COLO829 (cell line): Measurements from ENCODE around the gene MBD3.
"Not testable (repeated sequence)": the region's sequence is repeated elsewhere in the genome, so short reads cannot be mapped to it uniquely, and the experiment has no call there.

Experiments used
- DNase-seq: peaks from one replicate; pipeline ENCODE4 v3.0.0; 2012; ENCODE audit warnings: low spot score

MBD3 gene

DNA sequence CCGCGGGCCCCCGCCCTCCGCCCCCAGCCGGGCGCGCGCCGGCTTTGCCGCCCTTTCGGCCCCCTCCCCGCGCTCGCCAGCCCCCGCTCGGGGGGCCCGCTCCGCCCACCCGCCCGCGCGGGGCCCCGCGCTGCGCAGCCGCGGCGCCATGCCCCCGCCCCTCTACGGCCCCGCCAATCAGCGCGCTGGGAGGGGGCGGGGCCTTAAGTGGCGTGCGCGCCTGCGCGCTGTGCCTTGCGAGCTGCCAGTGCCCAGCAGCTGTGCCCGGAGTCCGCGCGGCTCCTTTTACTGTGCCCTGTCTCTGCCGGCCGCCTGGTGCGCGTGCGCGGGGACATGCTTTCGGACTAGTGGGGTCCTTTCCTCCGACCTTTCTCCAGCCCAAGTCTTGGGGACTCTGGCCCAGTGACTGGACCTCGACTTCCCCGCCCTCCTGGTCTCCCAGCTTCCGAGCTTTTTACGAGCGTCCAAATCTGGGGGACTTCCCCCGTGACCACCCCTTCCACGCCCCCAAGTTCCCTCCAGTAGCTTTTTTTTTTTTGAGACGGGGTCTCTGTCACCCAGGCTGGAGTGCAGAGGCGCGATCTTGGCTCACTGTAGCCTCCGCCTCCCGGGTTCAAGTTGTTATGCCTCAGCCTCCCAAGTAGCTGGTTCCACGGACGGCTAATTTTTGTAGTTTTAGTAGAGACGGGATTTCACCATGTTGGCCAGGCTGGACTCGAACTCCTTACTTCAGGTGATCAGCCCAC is at the start of gene MBD3:
Gene MBD3 (minus strand): TSS at position 111 of the 746 bp plus-strand sequence. CDS start 234 bp downstream, outside the sequence.
- DNase-seq = peak; percentile 95

- not testable (repeated sequence) for DNase-seq
Observed at GRCh38 chr19:1640893-1641448, 48.3 kb upstream of the MBD3 start.

DNA sequence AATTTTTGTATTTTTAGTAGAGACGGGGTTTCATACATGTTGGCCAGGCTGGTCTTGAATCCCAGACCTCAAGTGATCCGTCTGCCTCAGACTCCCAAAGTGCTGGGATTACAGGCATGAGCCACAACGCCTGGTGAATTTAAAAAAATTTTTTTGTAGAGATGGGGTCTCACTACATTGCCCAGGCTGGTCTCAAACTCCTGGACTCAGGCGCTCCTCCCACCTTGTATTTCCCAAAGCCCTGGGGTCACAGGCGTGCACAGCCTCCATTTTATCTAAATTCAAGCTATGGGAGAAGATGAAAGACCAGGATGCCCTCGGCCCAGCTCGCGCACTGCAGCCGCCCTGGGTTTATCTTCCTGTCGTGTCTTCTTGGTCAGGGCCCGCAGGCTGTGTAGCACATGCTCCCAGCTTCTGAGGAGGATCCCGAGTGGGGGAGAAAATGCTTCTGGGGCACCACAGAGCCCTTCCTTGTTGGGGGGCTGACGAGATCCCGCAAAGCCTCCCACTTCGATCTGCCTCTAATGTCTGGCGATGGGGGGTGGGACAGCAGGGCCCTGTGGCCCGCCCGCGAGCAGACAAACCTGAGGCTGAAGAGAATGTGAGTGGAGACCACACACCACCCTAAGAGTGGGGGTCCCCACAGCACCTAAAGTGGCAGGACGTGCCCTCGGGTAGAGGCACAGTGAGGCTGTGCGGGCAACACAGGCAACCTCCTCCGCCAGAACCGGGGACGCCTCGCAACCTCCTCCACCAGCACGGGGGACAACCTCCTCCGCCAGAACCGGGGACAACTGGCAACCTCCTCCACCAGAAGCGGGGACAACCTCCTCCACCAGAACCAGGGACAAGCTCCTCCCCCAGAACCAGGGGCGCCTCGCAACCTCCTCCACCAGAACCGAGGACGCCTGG is 43.9 kb upstream of the MBD3 start:
- DNase-seq = no peak

DNA sequence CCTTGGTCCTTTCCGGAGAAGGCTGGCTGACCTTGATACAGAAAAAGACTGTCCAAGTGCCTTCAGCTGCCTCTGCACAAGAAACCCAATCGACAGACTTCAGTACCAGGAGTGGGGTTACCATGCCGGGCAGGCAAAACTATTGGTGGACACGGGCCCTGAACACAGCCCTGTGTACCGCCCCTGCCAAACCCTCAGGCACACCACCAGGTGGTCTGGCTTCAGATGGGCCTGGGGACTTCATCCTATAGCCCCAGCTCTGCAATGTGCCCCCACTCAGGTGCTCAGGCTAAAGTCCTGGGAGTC is 42.2 kb upstream of the MBD3 start:
- no peak for DNase-seq

- DNase-seq = no peak
Observed at GRCh38 chr19:1634242-1634937, 41.7 kb upstream of the MBD3 start.

DNA sequence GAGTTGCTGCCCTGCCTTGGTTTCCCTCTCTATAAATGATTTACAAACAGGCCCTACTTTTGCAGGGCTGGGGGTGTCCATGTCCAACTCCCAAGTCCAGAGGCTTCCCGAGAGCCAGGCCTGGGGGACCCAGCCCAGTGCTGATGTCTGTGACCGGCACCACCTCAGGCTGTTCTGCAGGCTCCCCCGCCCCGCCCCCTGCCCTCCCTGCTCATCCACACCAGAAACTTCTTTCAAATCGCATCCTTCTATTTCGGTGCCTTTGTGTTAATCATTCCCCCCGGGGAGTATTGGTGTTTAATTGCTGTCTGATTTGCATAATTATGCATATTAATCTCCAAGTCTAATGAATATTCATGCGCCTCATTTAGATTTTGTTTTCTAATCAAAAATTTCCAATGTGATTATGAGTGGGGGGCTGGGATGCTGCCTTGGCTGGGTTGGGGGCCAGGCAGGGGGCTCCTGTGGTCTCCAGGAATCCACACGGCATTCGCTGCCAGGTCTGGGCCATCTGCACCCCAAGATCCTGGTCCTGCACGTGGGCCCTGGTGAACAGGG is 40.7 kb upstream of the MBD3 start:
- no peak for DNase-seq

GRCh38 chr19:1632462-1633268 is 40.0 kb upstream of the MBD3 start:
- DNase-seq = no peak

DNA sequence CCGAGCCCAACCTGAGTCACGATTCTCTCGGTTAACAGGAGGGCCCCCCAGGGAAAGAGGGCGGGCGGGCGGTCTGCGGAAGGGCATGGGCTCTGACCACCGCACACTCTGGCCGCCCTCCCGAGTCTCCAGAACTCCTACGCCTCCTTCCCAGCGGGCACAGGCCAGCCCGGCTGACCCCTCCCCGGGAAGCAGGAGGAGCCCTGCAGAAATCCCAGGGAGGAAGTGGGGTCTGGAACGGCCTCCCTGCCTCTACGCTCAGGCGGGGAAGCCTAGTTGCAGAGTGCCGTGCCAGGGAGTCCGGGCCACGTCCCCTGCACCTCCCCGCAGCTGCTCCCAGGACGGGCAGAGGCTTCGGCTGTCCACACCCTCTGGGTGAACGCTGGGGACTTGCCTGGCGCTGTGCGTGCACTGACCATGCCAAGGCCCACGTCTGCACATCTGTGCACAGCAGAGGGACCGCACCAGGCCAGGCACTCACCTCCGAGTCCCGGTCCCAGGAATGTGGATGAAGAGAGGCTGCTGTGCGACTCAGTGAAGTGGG is 39.0 kb upstream of the MBD3 start:
- DNase-seq = no peak

- DNase-seq = no peak
Observed at GRCh38 chr19:1630811-1631210, 38.1 kb upstream of the MBD3 start.

DNA sequence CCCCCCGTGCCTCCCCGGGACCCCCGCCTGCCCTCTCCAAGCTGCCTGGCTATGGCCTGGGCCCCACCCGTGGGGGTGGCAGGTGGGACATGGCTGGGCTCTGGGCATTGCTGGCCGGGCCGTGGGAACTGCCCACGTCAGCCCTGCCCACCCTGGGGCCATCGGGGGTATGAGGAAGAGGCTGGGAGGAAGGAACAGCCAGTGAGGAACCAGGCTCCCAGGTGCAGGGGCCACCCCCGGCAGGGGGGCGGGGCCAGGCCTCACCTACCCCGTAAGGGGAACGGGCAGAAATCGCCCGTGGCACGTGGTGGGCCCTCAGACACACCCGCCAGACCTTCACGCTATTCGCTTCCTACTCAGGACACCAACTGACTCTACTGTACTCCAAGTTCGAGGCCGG is 37.3 kb upstream of the MBD3 start:
- no peak for DNase-seq

DNA sequence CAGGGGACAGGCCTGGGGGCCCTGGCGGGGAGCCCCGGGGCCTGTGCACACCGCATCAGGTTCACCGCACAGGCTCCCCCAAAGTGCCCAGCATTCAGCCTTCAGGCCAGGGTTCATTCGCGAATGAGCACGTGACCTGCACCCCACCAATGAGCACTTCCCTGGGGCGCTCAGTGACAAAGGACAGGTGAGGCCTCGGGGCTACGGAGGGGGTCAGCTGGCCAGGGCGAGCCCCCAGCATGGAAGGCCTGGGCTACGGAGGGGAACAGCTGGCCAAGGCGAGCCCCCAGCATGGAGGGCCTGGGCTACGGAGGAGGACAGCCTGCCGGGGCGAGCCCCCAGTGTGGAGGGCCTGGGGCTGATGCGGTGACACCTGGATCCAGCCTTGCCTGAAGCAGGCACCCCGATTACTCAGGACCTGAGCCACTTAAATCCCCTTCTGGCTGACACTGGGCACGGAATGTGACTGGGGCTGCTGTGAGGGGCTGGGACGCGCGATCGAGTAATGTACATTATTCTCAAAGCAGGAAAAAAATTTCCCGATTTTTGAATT is 36.7 kb upstream of the MBD3 start:
- no peak for DNase-seq

DNA sequence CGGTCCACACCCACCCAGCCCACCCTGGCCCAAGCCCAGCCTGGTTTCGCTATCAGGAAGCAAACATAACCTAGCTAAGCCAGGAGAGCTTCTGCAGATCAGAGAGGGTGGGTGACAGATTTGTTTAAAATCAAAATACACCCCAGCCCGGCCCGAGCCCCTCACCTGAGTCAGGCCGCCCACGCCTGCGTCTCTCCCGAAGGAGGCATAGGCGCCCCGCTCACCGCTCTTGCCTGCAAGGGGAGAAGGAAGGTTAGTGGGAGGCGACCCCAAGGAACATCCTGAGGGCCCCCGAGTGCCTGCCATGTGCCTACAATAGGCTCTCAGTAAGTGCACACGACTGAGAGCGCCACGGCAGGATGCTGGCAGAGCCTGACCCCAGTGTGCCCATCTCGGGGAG is 34.5 kb upstream of the MBD3 start:
- DNase-seq = no peak

DNA sequence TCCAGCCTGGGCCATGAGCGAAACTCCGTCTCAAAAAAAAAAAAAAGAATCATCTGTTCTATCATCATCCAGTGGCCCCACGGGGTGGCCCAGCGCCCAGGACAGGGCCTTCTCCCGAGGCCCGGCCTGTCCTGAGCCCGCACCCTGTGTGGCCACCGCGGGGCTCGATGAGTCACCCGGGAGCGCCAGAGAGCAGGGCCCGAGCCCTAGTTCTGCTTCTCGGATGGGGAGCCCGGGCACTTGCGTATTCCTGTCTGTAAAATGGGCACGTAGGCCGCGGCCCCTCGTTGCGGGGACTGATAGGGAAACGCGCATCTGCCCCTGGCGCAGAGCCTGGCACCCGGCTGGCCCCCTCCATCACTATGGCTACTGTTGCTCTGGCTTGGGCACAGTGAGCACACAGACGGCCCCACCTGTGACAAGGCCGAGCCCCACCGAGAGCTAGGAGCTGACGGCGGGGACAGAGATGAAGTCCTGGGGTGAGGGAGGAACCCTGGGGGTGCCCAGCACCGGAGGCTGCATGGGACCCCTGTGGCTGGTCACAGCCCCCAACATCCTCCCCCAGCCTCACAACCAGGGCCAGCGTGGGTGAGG is 33.8 kb upstream of the MBD3 start:
- DNase-seq = no peak

- peak; percentile 53 for DNase-seq
Observed at GRCh38 chr19:1624458-1624857, 31.8 kb upstream of the MBD3 start.

GRCh38 chr19:1622541-1622940 is 29.9 kb upstream of the MBD3 start:
- no peak for DNase-seq

GRCh38 chr19:1622007-1622406 is 29.3 kb upstream of the MBD3 start:
- DNase-seq = no peak

DNA sequence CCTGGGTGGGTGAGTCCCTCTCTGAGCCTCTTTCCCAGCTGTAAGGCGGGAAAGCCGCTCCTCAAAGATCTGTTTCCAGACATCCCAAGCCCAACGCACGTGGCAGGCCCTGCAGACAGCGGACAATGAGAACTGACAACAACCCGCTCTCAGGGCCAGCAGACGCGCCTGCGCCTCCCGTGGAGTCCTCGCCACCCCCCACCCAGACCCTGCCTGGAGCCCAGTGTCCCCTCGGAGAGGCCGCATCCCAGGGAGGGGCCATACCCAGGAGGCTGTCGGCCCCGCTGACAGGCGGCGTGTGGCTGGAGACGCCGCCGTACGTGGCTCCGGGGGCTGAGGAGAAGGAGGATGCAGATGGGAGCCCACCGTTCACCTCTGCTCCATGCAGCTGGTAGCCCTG is 28.9 kb upstream of the MBD3 start:
- DNase-seq = no peak

DNA sequence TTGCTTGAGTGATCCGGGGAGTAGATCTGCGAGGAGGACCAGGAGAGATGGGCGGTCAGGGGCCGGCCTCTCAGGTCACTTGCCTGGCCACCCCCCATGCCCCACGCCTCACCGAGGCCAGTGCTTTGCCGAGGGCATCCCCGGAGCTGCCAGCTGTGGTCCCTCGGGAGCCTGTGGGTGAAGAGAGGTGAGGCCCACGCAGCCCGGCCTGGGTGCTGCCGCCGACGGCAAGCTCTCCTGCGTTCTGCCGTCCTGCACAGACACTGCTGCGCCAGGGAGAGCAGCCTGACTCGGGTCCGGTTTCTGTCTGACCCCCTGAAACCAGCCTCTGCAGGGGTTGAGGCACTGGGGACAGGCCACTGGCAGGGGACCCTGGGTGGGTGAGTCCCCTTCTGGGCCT is 28.4 kb upstream of the MBD3 start:
- DNase-seq = no peak

- DNase-seq = no peak
Observed at GRCh38 chr19:1620502-1620901, 27.8 kb upstream of the MBD3 start.

- DNase-seq = no peak
Observed at GRCh38 chr19:1619703-1620102, 27.0 kb upstream of the MBD3 start.
